Esophagus squamous epithelium (tissue), 4 donors: ENCODE measurements around the gene ATRAID.

Experiments used
- CTCF ChIP-seq, 6 experiments: fragments of 450-650 bp in 4 of 6; fragments of 200-600 bp in 2 of 6; sonication (generic) in 2 of 6; IDR thresholded peaks; one replicate each; pipeline ENCODE4 v1.5.1; 2016 to 2019; ENCODE audit warnings: antibody characterized with exemption in 6 of 6, mild to moderate bottlenecking in 4 of 6, moderate library complexity in 4 of 6
- POLR2A ChIP-seq, 4 donors: fragments of 450-650 bp; IDR thresholded peaks; one replicate each; pipeline ENCODE4 v1.6.1; 2017; ENCODE audit warnings: antibody characterized with exemption in 4 of 4, mild to moderate bottlenecking in 4 of 4, moderate library complexity in 3 of 4

DNA sequence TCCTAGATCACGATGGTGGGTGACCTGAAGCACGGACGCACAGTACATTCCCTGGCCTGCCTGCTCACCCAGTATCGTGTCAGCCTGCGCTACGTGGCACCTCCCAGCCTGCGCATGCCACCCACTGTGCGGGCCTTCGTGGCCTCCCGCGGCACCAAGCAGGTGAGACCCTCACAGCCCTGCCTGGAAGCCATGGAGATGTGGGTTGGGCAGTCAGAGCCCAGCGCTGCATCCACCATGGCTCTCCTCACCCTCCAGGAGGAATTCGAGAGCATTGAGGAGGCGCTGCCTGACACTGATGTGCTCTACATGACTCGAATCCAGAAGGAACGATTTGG is 30.7 kb downstream of the ATRAID start:
- TF ChIP-seq CTCF (IDR thresholded peaks at IDR 0.05) (no peak), POLR2A (IDR thresholded peaks at IDR 0.05) (no peak)
